GM12874 (cell line): ENCODE measurements around the gene ACTL8.

Experiments used
- TF ChIP-seq, protein P1 (sequence below): IDR thresholded peaks from 2 replicates; pipeline ENCODE4 v1.5.1; 2011; ENCODE audit warnings: low read depth, mild to moderate bottlenecking, control low read depth, low read length, moderate library complexity; ENCODE audit not compliant: insufficient read depth

Gene ACTL8

DNA sequence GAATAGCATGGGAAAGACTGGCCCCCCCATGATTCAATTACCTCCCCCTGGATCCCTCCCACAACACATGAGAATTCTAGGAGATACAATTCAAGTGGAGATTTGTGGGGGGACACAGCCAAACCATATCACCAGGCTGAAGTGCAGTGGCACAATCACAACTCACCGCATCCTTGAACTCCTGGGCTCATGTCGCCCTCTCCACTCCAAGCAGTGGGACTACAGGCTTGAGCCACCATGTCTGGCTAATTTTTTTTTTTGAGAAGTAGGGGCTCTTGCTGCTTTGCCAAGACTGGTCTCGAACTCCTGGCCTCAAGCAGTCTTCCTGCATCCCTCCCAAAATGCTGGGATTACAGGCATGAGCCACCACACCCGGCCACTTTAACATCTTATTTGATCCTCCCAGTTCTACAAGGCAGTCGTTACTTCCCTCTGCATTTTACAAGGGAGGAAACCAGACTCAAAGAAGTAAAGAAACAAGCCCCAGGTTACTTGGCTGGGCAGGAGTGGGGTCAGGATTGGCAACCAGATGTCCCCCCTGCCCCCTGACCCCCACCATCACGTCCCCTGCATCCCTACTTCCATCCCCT is 26.9 kb upstream of the ACTL8 start:
- TF ChIP-seq, protein P1, sequence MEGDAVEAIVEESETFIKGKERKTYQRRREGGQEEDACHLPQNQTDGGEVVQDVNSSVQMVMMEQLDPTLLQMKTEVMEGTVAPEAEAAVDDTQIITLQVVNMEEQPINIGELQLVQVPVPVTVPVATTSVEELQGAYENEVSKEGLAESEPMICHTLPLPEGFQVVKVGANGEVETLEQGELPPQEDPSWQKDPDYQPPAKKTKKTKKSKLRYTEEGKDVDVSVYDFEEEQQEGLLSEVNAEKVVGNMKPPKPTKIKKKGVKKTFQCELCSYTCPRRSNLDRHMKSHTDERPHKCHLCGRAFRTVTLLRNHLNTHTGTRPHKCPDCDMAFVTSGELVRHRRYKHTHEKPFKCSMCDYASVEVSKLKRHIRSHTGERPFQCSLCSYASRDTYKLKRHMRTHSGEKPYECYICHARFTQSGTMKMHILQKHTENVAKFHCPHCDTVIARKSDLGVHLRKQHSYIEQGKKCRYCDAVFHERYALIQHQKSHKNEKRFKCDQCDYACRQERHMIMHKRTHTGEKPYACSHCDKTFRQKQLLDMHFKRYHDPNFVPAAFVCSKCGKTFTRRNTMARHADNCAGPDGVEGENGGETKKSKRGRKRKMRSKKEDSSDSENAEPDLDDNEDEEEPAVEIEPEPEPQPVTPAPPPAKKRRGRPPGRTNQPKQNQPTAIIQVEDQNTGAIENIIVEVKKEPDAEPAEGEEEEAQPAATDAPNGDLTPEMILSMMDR, result no peak

DNA sequence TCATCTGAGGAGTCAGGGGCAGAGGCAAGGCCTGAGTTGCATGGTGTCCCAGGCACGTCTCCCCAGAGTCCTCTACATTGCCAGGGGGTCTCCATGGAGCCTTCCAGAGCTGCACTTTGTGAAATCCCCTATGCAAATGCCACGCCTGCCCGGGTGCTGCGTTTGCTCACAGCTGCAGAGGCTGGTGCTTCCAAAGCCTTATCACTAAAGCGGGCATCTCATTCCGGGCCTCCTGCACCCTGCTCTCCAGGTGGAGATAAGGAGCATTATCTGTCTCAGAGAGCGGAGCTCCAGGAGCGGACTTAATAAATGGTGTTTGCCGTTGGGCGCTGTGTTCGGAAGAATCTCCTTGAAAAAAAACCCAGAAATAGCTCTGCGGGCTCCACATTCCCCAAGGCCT is 25.9 kb upstream of the ACTL8 start:
- TF ChIP-seq, protein P1, result no peak

DNA sequence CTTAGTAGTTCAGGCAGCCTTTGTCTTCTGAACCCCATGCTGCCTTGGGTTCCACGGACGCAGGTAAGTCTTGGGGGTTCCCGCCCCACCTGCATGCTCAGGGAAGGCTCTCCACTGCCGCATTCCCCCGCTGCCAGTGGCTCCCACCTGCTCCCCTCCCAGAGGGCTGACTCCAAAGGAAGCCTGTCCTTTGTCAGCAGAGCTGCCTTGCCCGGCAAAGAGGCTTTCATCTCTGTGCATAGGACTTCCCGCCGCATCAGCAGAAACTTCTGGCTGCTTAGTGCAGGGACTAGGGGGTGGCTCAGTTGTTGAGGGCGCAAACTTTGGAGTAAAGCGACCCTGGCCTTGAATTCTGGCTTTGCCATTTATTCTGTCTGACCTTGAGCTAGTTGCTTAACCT is 25.2 kb upstream of the ACTL8 start:
- TF ChIP-seq, protein P1, result no peak

DNA sequence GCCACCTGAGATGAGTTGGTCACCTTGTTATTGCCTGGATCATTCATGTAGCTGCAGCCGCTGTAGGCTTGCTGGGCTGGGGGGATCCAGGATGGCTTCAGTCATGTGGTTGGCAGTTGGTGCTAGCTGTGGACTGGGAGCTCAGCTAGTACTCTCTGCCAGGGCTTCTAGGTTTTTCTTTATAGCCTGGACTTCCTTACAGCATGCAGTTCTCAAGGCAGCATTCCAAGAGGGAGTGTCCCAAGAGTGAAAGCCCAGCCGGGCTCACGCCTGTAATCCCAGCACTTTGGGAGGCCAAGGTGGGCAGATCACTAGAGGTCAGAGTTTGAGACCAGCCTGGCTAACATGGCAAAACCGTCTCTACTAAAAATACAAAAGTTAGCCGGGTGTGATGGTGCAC is 23.7 kb upstream of the ACTL8 start:
- TF ChIP-seq, protein P1, result no peak

DNA sequence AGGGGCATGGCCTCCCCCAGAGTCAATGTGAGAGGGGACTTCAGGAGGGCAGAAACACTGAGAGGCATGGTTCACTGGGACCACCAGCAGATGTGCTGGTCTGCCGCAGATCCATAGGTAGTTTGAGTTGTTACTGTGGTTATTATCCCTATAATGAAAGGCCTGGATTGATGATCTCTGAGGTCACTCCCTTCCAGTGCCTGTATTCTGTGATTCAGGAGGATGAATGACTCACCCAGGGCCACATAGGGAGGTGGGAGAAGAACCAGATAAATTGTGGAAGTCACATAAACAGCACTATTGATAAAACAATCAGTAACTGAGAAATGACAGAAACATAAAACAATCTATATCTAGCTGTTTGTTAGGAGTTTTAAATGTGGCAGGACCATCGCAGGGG is 22.7 kb upstream of the ACTL8 start:
- TF ChIP-seq, protein P1, result no peak

DNA sequence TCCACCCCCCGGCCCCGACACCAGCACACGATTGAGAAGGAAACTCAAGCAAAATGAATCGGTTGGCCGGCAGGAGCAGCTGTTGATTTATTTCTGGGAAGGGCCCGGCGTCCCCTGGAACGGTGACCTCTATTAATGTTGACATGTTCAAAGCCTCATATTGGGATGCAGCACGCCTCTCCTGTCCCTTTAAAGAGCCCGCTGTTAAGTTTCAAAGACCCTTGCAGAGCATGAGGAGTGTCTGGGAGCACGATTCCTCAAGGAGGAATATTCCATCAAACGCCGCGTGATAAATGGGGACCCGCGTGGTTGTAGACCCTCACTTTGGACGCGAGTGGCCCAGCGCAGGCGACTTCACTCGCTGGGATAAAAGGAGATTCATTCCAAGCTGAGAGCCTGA is 21.5 kb upstream of the ACTL8 start:
- TF ChIP-seq, protein P1, result no peak

DNA sequence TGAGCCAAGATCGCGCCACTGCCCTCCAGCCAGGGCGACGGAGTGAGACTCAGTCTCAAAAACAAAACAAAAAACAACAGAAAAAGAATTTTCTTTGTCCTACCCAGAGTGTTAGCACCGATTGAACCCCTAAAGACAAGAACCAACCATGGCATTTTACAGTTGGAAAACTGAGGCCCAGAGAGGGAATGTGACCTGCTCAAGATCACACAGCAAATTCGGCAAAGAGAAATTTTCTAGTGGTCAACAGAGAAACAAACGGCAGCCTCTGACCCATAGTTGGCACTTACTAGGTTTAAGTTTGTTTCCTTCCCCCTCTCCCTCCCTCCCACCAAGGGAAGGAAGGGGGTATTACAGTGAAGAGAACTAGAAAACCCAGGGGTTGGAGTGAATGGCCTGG is 20.5 kb upstream of the ACTL8 start:
- TF ChIP-seq, protein P1, result no peak
